Lung (tissue), 12 donors: ENCODE data around the gene THSD7B. TPM values are rescaled to one million over a fixed set of nuclear protein-coding genes. Genes with fewer than 3 reads are reported as not detected.

Experiments used
- ATAC-seq: fragments of 200-7000 bp; cut with Tn5 transposase; one replicate; pipeline ENCODE4 v1.9.1; 2020; ENCODE audit warnings: moderate number of reproducible peaks; ENCODE audit not compliant: insufficient read depth, low FRiP score
- DNase-seq, 3 donors: peaks; one replicate each; pipeline ENCODE4 v3.0.0-alpha.2; 2013 to 2017
- H3K27ac ChIP-seq, 2 donors: one replicate each; pipeline ENCODE4 v1.5.1; 2013; ENCODE audit warnings: mild to moderate bottlenecking in 2 of 2, moderate library complexity in 2 of 2, control low read depth in 1 of 2, inconsistent platforms in 1 of 2, low read depth in 1 of 2, low read length in 1 of 2
- H3K27me3 ChIP-seq, 3 donors: one replicate each; pipeline ENCODE4 v1.5.1; 2013; ENCODE audit warnings: low read length in 2 of 3; ENCODE audit not compliant: control insufficient read depth in 3 of 3, insufficient read depth in 3 of 3
- H3K36me3 ChIP-seq, 4 donors: one replicate each; pipeline ENCODE4 v1.5.1; 2013; ENCODE audit warnings: low read length in 4 of 4, mild to moderate bottlenecking in 1 of 4, moderate library complexity in 1 of 4; ENCODE audit not compliant: control insufficient read depth in 4 of 4, insufficient read depth in 4 of 4
- H3K4me1 ChIP-seq, 5 donors: one replicate each; pipeline ENCODE4 v1.5.1; 2013; ENCODE audit warnings: low read length in 5 of 5, mild to moderate bottlenecking in 2 of 5, moderate library complexity in 1 of 5; ENCODE audit not compliant: control insufficient read depth in 5 of 5, insufficient read depth in 5 of 5
- H3K4me3 ChIP-seq: one replicate; pipeline ENCODE4 v1.5.1; 2013; ENCODE audit warnings: mild to moderate bottlenecking, control low read depth, moderate library complexity
- H3K9ac ChIP-seq, 2 donors: one replicate each; pipeline ENCODE4 v1.5.1; 2013; ENCODE audit warnings: low read length in 2 of 2, control low read depth in 1 of 2; ENCODE audit not compliant: insufficient read depth in 1 of 2
- H3K9me3 ChIP-seq, 4 donors: one replicate each; pipeline ENCODE4 v1.5.1; 2013; ENCODE audit warnings: low read length in 3 of 4, mild to moderate bottlenecking in 1 of 4, moderate library complexity in 1 of 4; ENCODE audit not compliant: control insufficient read depth in 4 of 4, insufficient read depth in 3 of 4
- CTCF ChIP-seq: IDR thresholded peaks from 2 replicates; pipeline ENCODE4 v1.5.1; 2012; ENCODE audit warnings: mild to moderate bottlenecking; ENCODE audit errors: control extremely low read depth, extremely low read depth
- WGBS, 2 donors: extraction: QIAGEN DNeasy Blood & Tissue Kit; methylation state at CpG; one replicate each; pipeline ENCODE4 v1.1.7; 2013; 5-methylcytosine and 5-hydroxymethylcytosine counted together
- polyA plus RNA-seq, 2 donors: library from polyadenylated mRNA; stranded (reverse); fragments of 200-250 nt; gene quantifications; one replicate each; pipeline ENCODE4 v1.2.1, GENCODE V29; 2013
- total RNA-seq, 2 donors: library from RNA; depleted of rRNA in 1 of 2; stranded (reverse); fragments of >200 nt in 1 of 2; gene quantifications; one replicate each; pipeline ENCODE4 v1.2.1, GENCODE V29; 2014 to 2021
- donor health status: control.
- donor health status: control.
- donor health status: Bipolar disorder and iron deficiency.
- donor health status: healthy.
- donor health status: DM: yes; HTN: yes; CAD: no.

The THSD7B gene
- total and polyA plus RNA-seq, 4 donors = 0.03 to 8.2 (median 0.14) TPM

GRCh38 chr2:137444970-137445369 lies 679.6 kb downstream of the THSD7B start:
- Histone ChIP-seq H3K4me1 (no peaks in the 10 kb centered on the region), H3K27me3 (no peaks in the 10 kb centered on the region), H3K36me3 (no peaks in the 10 kb centered on the region), H3K27ac (no peak overlapping the region), H3K9ac (no peak overlapping the region), H3K9me3 (no peaks in the 10 kb centered on the region), H3K4me3 (no peak overlapping the region)
- no peak for TF ChIP-seq CTCF
- ATAC-seq (no peak), DNase-seq (no peak)
- WGBS, 2 donors = 83 to 92% methylated on average over 1 of the region's 1 CpG

DNA sequence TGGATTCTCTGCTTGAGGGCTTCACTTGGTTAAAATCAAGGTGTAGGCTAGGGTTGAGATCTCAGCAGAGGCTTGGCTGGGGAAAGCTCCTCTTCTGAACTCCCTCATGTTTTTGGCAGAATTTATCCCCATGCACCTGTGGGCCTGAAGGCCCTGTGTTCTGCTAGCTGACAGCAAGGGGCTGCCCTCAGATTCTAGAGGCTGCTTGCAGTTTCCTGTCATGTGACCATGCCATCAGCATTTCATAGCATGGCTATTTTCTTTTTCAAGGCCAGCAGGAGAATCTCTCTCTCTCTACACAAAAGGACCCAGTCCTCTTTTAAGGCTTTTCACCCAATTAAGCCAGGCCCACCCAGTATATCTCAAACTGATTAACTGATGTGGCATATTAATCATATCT lies 684.1 kb downstream of the THSD7B start:
- no peak for ATAC-seq
- no peaks in the 10 kb centered on the region for H3K9me3 ChIP-seq
- no peak for DNase-seq
- H3K4me1 ChIP-seq = no peaks in the 10 kb centered on the region
- H3K36me3 ChIP-seq = no peaks in the 10 kb centered on the region
- no peak overlapping the region for H3K27ac ChIP-seq
- no peak for TF ChIP-seq CTCF
- H3K27me3 ChIP-seq = no peaks in the 10 kb centered on the region
- H3K4me3 ChIP-seq = no peak overlapping the region
- H3K9ac ChIP-seq = no peak overlapping the region

GRCh38 chr2:137454886-137455285 lies 689.5 kb downstream of the THSD7B start:
- ATAC-seq (no peak), DNase-seq (no peak)
- TF ChIP-seq CTCF = no peak
- H3K4me1 ChIP-seq = no peaks in the 10 kb centered on the region
- no peaks in the 10 kb centered on the region for H3K36me3 ChIP-seq
- H3K27me3 ChIP-seq = no peaks in the 10 kb centered on the region
- H3K27ac ChIP-seq = no peak overlapping the region
- no peak overlapping the region for H3K4me3 ChIP-seq
- 60 to 62% methylated on average over 2 of the region's 2 CpGs for WGBS, 2 donors
- peaks cover 0 to 3% (median 0%) of the 10 kb centered on the region in 4 donors for H3K9me3 ChIP-seq
- no peak overlapping the region for H3K9ac ChIP-seq

GRCh38 chr2:137467246-137467862 lies 702.0 kb downstream of the THSD7B start:
- WGBS, 2 donors = 52 to 53% methylated on average over 3 of the region's 3 CpGs
- Histone ChIP-seq H3K27me3 (no peaks in the 10 kb centered on the region), H3K4me3 (no peak overlapping the region), H3K4me1 (no peaks in the 10 kb centered on the region), H3K27ac (no peak overlapping the region), H3K9ac (no peak overlapping the region), H3K36me3 (no peaks in the 10 kb centered on the region), H3K9me3 (no peaks in the 10 kb centered on the region)
- ATAC-seq (peak; percentile 76), DNase-seq (peak; percentile 19 to 59 (median 27))
- TF ChIP-seq CTCF = no peak
